Breast epithelium (tissue), 3 donors: ENCODE results near the gene PLEKHO2.

Source experiments
- POLR2A ChIP-seq: fragments of 450-650 bp; IDR thresholded peaks from one replicate; pipeline ENCODE4 v1.6.1; 2016; ENCODE audit warnings: antibody characterized with exemption, mild to moderate bottlenecking, moderate library complexity
- TF ChIP-seq, protein P1 (sequence below), 3 donors: fragments of 450-650 bp; IDR thresholded peaks; one replicate each; pipeline ENCODE4 v1.5.1; 2016 to 2017; ENCODE audit warnings: antibody characterized with exemption in 3 of 3, mild to moderate bottlenecking in 3 of 3, moderate library complexity in 3 of 3

DNA sequence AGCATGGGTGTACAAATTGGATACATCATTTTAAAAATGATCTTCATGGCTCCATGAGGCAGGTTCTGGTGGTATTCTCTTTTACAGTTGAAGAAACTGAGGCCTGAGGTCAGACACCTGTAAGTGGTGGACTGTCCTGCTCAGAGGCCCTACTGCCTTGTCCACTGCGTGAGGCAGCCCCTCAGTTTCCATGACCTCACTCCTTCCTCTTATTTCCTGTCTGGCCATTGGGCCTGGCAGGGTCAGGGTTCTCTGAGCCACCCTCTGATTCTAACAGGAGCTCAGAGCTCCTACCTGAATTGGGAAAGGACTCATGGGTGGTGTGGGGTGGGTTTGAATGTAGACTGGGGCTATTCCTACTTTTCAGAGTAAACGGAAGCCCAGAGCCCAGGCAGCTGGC lies 17.5 kb downstream of the PLEKHO2 start:
- TF ChIP-seq, protein P1, sequence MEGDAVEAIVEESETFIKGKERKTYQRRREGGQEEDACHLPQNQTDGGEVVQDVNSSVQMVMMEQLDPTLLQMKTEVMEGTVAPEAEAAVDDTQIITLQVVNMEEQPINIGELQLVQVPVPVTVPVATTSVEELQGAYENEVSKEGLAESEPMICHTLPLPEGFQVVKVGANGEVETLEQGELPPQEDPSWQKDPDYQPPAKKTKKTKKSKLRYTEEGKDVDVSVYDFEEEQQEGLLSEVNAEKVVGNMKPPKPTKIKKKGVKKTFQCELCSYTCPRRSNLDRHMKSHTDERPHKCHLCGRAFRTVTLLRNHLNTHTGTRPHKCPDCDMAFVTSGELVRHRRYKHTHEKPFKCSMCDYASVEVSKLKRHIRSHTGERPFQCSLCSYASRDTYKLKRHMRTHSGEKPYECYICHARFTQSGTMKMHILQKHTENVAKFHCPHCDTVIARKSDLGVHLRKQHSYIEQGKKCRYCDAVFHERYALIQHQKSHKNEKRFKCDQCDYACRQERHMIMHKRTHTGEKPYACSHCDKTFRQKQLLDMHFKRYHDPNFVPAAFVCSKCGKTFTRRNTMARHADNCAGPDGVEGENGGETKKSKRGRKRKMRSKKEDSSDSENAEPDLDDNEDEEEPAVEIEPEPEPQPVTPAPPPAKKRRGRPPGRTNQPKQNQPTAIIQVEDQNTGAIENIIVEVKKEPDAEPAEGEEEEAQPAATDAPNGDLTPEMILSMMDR (IDR thresholded peaks at IDR 0.05) = no peak
- no peak for TF ChIP-seq POLR2A
